SH-SY5Y (cell line): Measurements from ENCODE around the gene ELF2.

Source experiments
- GATA2 ChIP-seq: IDR thresholded peaks from 2 replicates; pipeline ENCODE4 v1.6.1; 2011; ENCODE audit warnings: mild to moderate bottlenecking, low read depth, low read length
- GATA3 ChIP-seq: IDR thresholded peaks from 2 replicates; pipeline ENCODE4 v1.6.1; 2011; ENCODE audit warnings: low read depth, mild to moderate bottlenecking, low read length, moderate library complexity

DNA sequence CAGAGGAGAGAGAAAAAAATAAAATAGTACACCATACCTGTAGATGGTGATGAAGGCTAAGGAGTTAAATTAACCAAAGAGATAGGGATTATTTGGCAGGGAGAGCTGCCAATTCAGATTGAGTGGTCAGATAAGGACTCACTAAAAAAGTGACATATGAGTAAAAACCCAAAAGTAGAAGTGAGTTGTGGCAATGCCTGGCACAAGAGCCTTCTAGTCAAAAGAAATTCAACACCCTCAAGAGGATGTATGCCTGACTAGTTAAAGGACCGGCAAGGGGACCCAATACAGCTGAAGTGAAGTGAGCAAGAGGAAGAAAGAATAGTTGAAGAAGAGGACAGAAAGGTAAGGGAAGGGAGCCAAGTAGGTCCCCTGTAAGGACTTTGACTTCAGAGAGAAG, 34.9 kb downstream of the ELF2 start:
- TF ChIP-seq GATA3, result no peak
- TF ChIP-seq GATA2, result no peak
